HG03135 (cell line): Measurements from ENCODE around the gene ADORA1.

Source experiments
- ATAC-seq: cut with Tn5 transposase; IDR thresholded peaks from one replicate; pipeline ENCODE4 v1.9.1; 2021; ENCODE audit warnings: mild to moderate bottlenecking, moderate library complexity; ENCODE audit not compliant: unreplicated experiment

ADORA1 gene

DNA sequence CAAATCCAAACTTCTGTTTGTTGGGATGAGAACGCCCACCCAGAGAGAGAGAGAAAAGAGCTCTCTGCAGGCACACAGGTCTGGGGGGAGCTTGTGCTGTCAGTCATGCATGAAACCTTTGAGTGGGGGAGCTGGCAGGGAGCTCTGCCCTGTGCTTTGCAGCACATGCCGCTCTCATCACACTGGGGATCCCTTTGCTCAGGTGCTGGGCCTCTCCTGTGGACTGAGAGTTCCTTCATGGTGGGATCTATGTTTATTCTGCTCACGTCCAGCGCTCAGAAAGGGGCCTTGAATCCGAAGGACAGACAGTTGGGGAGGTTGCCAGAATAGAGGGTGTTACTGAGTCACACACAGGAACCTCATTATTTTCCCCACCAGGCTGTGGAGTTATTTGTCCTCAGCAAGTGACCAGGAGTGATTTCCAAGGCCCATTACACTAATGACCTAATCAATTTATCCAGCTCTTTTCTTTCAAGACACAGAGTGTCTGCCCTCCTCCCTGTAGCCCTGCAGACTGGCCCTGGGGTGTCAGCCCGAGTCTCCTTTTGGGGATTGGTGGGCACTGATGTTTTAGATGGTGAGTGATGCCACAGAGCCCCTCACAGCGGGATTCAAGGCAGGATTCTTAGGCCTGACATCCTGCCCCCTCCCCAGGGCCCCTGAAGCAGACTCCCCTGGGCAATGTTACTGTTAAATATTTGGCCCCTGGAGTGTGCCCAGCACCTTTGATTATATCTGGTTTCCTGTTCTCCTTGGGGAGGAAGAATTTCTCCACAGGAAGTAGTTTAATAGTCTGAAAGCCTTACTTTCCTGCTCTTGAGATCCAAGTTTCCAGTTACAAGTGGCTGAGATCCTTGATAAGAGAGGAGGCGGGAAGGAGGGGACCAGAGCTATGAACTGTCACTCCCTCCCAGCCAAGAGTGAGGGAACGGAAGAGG, 25.8 kb downstream of the ADORA1 start:
- ATAC-seq, result no peak

DNA sequence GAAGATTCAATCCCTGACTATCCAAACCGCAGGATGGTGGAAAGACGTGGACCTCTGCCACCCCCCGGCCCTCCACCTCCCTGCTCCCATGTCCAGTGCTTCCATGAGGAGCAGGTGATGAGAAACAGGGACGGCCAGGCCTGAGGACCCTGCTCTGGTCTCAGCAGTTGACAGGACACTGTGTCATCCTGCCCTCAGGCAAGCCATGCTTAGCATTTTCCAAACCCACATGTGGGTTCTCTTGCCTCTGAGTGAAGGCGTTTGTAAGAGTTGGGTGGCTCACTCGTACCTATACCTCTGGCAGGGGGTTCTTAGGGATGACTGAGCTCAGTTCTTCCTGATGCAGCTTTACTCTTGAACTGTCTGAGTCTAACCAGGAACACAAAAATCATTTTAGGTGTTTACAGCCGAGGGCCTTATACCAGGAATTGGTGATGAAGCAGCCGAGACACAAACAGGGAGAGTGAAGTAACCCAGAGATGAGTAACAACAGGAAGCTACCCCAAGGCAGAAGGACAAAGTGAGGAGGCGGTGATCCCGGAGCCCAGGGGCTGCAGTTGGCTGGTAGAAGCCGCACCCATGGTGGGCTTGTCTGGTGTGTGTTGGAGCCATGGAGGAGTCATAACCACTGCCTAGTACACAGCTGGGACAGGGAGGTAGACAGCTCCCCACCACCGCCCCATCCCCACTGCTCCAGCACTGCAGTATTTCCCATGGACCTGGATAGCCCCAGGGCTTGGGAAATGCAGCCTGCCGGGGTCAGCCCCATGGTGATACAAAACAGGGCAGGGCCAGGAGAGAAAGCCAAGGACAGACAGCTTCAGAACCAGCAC, 26.7 kb downstream of the ADORA1 start:
- ATAC-seq, result no peak

DNA sequence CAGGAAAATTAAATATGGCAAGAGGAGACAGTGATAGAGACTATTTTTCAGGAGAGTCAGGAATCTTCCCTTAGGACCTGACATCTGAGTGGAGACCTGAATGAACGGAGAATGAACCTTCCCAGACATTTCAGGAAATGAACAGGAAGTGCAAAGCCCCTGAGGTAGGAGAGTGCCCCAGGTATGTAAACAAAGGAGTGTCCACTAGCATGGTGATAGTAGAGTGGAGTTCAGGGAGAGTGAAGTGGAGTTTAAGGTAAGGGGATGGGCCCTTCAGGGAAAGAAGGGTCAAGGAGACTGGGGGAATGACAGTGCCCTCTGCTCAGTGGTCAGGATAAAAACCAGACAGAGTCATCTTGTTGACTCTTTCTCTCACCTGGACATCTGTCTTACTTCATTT, 28.8 kb downstream of the ADORA1 start:
- no peak for ATAC-seq

DNA sequence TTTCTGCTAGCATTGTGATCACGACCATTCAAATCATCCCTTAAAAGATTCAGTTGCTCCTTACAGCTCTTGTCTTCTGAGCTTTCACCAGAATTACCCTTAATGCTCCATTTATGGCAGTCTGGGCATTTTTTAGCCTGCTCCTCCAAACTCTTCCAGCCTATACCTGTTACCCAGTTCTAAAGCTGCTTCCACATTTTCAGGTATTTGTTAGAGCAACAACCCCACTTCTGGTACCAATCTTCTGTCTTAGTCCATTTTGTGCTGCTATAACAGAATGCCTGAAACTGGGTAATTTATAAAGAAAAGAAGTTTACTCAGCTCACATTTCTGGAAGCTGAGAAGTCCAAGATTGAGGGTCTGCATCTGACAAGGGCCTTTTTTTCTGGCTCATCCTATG, 30.9 kb downstream of the ADORA1 start:
- no peak for ATAC-seq

DNA sequence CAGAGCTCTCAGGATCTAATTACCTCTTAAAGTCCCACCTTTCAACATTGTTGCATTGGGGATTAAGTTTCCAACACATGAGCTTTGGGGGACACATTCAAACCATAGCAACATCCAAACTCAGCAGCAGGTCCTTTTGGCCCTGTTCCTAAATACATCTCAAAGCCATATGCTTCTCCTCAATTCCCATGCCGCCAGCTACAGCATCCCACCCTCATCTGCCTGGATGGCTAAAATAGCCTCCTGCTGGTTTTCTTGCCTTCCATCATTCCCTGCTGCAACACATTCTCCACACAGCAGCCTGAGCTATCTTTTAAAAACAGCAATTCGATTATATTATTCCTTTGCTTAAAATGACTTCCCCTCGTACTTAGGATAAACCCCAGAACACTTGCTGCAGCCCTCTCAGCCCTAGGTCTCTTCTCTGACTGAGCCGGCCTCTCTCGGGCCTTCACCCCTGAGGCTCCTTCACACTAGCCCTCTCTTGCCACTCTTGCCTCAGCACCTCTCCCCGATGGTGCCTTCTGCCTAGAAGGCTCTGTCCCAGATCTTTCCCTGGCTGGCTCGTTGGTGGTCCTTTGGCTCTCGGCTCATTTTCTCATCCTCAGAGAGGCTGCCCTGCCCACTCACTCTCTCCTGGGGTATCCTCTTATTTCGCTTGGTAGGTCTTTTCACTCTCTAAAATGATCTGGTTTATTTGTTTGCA, 31.6 kb downstream of the ADORA1 start:
- no peak for ATAC-seq

DNA sequence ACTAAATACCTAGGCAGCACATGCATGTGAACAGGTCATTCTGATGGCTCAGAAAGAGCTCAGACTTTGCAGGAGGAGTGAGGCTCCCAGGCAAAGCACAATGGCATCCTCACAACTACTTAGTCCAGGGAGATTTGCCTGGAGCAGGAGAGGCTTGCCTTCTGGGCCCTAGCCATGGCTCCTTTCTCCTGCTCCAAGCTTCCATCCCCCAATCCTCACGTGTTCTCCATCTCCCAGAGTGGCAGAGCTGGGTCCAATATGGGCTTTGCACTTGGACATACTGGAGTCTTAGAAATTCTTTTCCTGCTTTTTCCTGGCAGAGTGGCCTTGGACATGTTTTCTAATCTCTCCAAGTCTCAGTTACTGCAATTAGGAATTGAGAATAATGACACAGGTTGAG, 32.3 kb downstream of the ADORA1 start:
- ATAC-seq, result no peak

DNA sequence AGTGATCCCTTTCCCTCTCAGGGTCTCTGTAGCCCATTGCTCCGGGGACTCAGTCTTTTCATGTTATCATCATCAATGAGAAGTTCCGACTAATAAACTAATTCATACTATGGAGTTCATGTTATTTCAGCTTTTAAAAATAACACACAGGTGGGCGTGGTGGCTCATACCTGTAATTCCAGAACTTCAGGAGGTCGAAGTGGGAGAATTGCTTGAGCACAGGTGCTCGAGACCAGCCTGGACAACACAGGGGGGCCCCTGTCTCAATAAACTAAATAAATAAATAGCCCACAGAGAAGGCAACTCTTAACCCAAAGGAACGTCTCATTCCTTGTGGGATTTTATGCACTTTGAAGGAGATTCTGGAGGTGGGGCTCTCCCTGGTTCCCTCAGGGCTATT, 33.6 kb downstream of the ADORA1 start:
- no peak for ATAC-seq

DNA sequence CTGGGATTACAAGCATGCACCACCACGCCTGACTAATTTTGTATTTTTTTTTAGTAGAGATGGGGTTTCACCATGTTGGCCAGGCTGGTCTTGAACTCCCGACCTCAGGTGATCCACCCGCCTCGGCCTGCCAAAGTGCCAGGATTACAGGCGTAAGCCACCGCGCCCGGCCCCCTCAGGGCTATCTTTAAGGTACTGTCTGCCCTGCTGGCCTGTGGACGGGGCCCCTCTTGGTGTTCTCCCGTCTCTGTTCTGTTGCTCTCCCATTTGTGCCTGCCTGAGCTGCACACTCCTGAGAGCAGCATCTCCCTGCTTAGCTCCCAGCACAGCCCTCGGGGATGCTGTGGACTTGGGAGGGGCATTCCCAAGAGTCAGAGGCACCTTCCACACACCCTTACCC, 34.2 kb downstream of the ADORA1 start:
- no peak for ATAC-seq

DNA sequence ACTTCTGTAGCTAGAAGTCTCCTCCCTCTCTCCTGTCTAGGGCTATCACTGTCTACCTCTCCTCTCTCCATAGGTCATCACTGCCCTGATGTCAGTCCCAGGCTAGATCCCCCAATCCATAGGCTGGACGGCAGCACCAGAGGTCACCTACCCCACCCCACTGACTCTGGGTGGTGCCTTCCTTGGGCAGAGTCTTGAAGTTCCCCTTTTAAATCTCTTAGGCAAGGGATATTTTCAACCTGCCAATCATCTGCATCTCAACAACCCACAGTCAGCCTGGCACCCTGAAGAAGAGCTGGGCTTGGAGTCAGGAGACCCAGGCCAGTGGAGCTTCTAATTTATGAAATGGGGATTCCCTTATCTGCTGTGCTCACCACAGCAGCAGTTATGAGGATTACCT, 34.9 kb downstream of the ADORA1 start:
- no peak for ATAC-seq

DNA sequence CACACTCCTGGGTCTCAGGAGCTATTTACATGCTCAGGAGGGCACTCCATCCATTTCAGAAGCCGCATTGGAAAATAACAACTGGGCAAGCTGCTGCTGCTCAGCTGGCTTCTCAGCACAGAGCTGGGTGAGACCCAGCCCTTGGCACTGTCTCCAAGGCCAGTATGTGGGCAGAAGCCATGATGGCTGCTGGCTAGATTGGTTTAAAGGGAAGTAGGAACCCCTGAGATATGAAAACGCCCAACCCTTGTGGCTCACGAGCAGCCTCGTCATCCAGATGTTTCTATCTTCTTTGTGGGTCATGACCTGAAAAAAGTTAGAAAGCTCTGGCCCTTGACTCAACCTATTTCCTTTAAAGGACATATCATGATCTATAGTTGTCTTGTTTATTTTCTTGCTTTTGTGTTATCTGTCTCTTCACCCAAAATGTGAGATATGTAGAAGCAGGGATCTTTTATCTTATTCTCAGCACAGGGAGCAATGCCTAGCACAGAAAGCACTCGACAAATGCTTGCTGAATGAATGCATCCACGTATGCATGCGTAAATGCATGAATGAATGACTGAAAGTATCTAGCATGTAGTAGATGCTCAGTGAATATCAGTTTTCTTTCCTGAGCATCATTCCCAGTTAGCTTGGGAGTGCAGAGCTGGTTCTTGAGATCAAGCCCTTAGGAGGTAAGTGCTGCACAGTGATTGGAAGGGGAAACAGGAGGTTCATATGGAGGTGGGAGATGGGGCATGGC, 36.5 kb downstream of the ADORA1 start:
- ATAC-seq, result no peak

DNA sequence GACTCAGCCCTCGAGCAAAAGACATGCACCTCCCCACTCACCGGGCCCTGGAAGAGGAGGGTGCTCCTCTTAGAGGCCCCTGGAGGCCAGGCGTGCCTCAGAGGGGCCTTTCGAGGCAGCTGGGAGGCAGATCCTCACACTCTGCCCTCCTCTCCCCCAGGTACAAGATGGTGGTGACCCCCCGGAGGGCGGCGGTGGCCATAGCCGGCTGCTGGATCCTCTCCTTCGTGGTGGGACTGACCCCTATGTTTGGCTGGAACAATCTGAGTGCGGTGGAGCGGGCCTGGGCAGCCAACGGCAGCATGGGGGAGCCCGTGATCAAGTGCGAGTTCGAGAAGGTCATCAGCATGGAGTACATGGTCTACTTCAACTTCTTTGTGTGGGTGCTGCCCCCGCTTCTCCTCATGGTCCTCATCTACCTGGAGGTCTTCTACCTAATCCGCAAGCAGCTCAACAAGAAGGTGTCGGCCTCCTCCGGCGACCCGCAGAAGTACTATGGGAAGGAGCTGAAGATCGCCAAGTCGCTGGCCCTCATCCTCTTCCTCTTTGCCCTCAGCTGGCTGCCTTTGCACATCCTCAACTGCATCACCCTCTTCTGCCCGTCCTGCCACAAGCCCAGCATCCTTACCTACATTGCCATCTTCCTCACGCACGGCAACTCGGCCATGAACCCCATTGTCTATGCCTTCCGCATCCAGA, 37.7 kb downstream of the ADORA1 start:
- no peak for ATAC-seq

DNA sequence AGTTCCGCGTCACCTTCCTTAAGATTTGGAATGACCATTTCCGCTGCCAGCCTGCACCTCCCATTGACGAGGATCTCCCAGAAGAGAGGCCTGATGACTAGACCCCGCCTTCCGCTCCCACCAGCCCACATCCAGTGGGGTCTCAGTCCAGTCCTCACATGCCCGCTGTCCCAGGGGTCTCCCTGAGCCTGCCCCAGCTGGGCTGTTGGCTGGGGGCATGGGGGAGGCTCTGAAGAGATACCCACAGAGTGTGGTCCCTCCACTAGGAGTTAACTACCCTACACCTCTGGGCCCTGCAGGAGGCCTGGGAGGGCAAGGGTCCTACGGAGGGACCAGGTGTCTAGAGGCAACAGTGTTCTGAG, 38.3 kb downstream of the ADORA1 start:
- no peak for ATAC-seq

DNA sequence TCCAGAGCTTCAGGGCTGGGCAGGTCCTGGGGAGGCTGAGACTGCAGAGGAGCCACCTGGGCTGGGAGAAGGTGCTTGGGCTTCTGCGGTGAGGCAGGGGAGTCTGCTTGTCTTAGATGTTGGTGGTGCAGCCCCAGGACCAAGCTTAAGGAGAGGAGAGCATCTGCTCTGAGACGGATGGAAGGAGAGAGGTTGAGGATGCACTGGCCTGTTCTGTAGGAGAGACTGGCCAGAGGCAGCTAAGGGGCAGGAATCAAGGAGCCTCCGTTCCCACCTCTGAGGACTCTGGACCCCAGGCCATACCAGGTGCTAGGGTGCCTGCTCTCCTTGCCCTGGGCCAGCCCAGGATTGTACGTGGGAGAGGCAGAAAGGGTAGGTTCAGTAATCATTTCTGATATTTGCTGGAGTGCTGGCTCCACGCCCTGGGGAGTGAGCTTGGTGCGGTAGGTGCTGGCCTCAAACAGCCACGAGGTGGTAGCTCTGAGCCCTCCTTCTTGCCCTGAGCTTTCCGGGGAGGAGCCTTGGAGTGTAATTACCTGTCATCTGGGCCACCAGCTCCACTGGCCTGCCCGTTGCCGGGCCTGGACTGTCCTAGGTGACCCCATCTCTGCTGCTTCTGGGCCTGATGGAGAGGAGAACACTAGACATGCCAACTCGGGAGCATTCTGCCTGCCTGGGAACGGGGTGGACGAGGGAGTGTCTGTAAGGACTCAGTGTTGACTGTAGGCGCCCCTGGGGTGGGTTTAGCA, 38.8 kb downstream of the ADORA1 start:
- no peak for ATAC-seq

DNA sequence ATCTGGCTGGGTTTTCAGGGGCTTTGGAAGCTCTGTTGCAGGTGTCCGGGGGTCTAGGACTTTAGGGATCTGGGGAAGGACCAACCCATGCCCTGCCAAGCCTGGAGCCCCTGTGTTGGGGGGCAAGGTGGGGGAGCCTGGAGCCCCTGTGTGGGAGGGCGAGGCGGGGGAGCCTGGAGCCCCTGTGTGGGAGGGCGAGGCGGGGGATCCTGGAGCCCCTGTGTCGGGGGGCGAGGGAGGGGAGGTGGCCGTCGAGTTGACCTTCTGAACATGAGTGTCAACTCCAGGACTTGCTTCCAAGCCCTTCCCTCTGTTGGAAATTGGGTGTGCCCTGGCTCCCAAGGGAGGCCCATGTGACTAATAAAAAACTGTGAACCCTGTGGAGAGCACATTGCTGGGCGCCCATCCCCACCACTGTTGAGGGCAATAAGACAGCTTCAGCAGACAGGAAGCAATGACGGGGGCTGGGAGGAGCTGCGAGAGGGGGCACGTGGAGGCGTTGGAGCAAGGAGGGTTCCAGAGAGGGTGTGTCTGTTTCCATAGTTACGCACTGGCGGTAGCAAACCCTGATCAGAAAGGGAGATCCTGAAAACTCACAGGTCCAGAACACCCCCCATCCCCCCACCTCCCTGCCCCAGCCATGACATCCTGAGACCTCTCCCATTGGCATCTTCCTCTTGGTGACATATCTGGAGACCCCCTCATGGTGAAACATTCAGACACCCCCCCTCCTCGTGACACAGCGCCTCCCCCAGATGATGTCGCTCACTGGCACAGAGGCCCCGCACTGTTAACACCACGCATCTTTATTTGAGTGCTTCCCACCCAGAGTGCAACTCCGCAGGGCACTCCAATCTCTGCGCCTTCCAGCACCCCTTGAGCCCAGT, 39.7 kb downstream of the ADORA1 start:
- ATAC-seq, result no peak

DNA sequence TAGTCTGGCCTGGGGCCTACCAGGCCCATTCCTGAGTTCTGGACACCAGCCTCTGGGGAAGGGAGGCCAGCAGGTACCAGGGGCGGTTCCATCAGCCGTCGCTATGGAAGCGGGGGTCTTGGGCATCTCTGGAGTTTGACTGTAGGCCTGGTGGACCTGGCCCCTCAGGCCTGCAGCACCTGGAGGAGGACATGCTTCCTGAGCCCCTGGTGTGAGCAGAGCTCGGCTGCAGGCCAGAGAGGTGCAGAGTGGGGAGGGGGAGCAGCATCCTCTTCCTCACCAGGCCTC, 40.3 kb downstream of the ADORA1 start:
- no peak for ATAC-seq

DNA sequence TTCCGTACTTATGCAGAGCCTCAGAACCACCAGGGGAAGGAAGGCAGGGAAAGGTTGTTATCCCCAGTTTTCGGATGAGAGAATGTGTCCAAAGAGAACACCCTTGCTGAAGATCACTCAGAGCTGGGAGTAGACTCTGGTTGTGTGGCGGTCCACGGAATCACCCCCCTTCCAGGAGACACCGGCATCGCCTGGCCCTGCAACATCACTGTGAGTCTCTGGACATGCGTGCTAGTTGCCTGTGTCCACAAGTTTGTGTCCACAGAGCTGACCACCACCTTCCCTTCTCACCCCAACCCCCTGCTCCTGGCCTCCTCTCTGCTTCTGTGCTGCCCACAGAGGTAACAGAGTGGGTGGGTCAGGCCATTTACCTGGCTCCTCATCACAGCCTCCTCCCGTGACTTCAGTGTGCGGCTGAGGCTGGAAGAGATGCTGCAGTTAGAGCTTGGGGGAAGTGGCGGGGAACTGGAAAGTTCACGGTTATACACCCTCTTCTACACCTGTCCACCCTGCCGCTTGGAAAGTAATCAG, 40.8 kb downstream of the ADORA1 start:
- ATAC-seq, result no peak

DNA sequence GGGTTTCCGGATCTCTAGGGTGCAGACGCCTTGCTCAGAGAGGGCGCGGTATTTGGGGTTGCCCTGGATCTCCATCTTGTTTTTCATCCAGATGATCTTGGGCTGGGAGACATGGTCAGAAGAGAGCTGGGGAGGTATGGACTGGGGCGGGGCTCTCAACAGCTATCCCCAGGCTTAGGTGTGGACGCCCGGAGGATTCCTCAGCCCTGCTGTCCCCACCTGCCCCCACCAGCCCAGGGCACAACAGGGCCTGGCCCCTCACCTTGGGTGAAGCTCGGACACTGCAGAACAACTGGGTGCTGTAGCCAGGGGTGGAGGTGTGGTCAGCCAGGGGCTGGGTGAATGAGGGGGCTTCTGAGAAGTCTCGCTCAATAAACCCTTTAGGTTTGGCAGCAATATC, 41.5 kb downstream of the ADORA1 start:
- ATAC-seq, result no peak

DNA sequence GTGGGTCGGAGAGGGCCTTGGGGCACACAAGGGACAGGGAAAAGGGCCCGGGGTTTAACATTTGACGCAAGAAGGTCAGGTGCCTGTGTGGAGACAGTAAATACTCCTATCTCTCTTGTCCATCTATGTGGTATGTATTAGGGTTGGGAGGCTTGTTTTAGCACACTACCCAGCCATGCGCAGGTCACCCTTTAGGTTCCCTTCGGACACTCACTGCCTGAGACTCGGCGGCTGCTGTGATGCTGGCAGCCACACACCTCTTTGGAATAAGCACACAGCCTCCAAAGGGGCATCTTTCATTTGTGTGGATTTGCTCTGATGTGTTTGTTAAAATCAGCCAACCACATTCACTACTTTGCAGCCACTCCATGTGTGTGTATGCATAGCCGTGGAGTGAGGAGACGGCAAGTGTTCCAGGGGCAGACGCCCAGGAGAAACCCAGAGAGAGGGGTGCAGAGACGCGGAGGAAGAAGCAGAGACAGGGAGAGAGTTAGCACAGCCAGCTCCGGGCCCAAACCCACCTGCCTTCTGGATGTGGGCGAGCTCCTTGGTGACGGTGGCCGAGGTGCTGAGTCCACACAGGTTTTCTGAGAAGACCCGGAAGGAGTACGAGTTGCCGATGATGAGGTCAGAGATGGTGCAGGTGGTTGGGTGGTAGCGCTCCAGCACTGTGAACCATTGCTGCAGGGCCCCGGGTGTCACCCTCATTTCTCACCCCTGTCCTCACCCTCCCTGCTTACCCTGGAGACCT, 42.4 kb downstream of the ADORA1 start:
- no peak for ATAC-seq
